NCI-H69 (cell line): ENCODE measurements around the gene FRMPD3.
"Not testable (repeated sequence)": the region's sequence is repeated elsewhere in the genome, so short reads cannot be mapped to it uniquely, and the experiment has no call there.

ENCODE experiments used
- DNase-seq: peaks from one replicate; lab custom pipeline; 2025; lab: John Stamatoyannopoulos, UW

Gene FRMPD3

DNA sequence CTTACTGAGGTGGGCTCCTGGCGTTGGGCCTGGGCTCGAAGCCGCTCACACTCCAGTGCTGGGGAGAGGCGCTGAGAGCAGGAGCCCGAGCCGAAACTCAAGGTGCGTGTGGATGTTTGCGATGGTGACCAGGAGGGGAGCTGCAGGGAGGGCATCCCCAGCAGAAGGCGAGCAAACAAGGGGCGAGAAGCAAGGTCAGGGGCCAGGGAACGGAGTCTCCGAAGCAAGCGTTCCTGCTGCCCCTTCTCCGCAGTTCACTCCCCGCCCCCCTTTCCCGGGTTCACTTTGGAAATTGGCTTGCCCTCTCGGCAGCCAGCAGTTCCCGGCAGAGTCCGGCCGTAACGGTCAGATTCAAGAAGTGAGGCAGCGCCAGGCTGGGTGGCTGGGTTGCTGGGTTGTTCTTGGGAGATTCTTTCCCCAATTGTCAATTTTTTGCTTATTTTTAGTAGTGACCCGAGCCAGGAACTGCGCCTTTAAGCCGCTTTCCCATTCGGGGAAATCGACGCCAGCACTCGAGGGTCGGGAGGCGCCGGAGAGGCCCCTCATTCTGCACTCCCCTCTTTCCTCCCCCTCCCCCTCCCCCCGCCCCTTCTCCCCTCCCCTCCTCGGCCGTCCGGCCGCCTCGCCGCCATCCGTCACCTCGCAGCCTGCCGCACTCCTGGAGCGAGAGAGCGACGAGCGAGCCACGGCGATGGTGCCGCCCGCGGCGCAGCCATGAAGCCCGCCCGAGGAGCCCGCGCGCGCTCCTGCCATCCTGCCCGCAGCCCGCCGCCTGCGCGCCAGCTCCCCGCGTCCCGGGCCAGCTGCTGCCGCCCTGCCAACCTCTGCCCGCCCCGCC, at the start of gene FRMPD3:
FRMPD3 (plus strand) TSS at position 655 of the 838 bp plus-strand sequence. CDS start 76,937 bp downstream, outside the sequence.
- DNase-seq = peak; percentile 67

GRCh38 chrX:107420571-107420970, 28.9 kb upstream of the FRMPD3 start:
- no peak for DNase-seq

GRCh38 chrX:107421337-107421861, 28.1 kb upstream of the FRMPD3 start:
- peak; percentile 71 for DNase-seq

DNA sequence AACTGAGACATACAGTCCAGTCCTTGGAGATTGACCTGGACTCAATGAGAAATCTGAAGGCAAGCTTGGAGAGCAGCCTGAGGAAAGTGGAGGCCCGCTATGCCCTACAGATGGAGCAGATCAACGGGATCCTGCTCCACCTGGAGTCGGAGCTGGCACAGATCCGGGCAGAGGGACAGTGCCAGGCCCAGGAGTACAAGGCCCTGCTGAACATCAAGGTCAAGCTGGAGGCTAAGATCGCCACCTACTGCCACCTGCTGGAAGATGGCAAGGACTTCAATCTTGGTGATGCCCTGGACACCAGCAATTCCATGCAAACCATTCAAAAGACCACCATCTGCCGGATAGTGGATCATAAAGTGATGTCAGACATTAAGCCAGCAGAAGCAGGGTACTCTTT, 20.4 kb upstream of the FRMPD3 start:
- DNase-seq = peak; percentile 69

DNA sequence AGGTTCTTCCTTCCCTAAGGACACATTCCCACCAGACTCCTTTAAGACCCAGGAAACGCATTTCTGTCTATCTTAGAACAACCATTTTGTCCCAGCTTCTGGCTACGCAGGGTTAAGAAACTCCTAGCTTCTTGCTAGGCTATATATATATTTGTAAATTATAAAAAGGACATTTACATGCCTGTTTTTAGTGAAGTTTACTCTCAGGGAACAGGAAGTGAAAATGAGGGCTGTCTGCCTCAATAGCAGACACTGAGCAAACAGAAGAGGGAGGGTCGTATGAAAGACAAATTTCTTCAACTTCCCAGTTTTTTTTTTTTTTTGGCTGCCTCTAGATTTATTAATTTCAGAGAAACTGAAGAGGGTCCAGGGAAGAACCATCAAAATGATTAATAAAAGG, 9.3 kb upstream of the FRMPD3 start:
- no peak for DNase-seq

DNA sequence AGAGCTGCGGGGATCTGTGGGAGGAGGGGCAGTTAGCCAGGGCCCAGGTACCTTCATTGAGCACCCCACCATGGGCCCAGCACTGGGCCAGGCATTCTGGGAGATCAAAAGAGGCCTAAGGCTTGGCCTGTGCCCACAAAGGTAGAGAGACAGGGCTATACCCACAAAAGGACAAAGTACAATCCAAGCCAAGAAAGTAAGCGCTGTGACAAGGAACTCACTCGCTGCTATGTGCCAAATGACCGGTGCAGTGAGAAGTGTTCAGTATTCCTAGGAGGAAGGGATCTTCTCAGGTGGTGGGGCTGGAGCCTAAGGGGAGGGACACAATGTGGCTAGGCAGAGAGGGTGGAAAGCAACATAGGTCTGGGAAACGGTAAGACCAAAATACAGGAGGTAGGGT, 8.8 kb upstream of the FRMPD3 start:
- DNase-seq = no peak

DNA sequence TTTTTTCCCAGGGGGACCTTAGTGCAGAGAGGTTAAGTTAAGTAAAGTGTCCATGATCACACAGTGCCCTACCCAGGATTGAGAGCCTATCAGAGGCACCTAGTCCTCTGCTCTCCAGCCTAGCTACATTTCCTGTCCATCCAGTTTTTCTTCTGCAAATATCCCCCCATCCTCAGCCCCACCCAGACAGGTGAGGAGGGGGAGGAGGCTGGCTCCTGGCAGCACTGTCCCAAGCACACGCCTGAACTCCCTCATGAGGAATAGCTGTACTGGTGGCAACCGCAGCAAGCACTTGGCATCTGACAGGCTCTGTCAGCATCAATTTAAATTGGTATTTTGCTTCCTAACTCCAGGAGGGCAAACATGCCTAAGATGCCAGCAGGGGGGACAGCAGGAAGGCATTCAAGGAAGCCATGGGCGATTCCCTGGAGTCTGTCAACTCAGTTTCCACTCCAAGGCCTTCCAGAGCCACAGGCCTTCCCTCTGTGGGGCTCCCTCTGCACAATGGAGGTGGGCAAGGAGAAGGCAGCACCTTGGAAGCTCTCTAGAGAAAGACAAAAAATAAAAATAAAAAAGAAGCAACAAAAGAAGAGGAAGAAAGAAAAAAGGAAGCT, 6.4 kb upstream of the FRMPD3 start:
- DNase-seq = peak; percentile 77

DNA sequence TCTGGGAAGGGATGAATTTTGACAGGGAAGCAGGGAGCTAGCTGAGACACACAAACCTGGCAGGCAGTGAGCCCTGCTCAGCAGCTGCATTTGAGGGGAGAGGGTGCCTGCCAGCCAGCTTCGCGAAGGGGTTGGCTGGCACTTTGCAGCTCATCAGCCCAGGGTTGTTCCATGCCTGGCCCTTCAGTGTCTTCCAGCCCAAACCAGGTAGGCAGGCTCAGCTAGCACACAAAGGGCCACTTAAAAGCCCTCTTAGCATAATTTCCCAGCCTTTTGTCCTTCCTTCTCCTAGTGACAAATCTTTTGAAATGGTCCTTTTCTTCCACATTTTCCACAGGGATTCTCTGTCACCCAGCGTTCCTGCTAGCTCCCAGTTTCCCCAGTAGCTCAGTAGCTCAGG, 4.3 kb upstream of the FRMPD3 start:
- no peak for DNase-seq

GRCh38 chrX:107445631-107446030, 3.8 kb upstream of the FRMPD3 start:
- peak; percentile 34 for DNase-seq

GRCh38 chrX:107447642-107448041, 1.8 kb upstream of the FRMPD3 start:
- no peak for DNase-seq

- DNase-seq = no peak
Measured at GRCh38 chrX:107448625-107448997, 841 bp upstream of the FRMPD3 start.

- peak; percentile 90 for DNase-seq
Measured at GRCh38 chrX:107450823-107451509, 1.5 kb downstream of the FRMPD3 start.

DNA sequence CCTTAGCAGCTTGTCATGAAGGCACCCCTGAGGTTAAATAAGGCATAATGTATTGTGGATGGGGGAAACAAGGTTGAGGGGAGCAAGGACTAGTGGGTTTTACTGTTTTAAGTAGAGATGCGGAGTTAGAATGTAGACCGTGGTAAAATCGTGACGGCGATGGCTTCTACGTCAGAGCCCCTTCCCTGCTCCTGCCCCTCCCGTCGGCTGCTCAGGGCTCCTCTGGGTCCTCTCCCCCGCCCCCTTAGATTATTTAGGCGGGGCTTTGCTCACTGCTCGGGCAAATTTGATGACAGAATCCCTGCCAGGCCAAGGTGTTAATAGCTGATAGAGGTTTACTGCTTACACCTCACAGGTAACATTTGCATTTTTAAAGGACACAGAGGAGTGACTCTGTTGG, 2.3 kb downstream of the FRMPD3 start:
- peak; percentile 77 for DNase-seq

DNA sequence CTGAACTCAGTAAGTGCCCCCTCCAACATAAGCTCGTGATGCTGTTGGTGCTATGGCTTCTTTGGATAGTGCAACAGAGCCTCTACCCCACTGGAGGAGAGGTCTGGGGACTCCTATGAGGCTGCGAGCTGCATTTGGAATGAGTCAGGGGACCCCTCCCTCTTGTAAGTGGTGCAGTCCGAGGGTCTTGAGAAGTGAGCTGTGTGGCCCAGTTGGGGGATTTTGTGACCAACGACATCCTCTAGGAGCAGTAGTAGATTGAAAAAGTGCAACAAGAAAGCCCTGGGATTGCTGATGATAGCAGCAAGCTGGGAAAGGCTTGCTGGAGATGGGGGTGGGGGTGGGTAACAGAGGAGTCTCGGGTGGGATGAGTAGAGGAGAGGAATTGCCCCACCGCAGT, 3.1 kb downstream of the FRMPD3 start:
- DNase-seq = no peak

GRCh38 chrX:107454302-107454701, 4.8 kb downstream of the FRMPD3 start:
- peak; percentile 13 for DNase-seq

DNA sequence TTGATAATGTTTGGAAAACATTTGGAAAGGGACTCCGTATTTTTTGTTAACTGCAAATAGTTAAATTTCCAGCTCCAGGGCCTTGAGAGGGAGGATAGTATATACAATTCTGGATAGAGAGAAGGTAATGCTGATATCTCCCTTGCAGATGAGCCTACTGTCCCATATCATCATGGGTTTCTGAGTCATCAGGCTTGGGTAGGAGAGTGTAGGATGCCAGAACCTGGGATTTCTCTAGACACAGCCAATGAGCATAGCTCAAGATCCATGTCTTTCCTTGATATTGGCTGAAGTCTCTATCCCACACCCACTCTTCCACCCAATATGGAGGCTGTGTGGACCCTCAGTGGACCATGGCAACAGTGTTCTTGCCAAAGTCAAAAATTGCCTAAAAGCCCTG, 7.8 kb downstream of the FRMPD3 start:
- DNase-seq = no peak

DNA sequence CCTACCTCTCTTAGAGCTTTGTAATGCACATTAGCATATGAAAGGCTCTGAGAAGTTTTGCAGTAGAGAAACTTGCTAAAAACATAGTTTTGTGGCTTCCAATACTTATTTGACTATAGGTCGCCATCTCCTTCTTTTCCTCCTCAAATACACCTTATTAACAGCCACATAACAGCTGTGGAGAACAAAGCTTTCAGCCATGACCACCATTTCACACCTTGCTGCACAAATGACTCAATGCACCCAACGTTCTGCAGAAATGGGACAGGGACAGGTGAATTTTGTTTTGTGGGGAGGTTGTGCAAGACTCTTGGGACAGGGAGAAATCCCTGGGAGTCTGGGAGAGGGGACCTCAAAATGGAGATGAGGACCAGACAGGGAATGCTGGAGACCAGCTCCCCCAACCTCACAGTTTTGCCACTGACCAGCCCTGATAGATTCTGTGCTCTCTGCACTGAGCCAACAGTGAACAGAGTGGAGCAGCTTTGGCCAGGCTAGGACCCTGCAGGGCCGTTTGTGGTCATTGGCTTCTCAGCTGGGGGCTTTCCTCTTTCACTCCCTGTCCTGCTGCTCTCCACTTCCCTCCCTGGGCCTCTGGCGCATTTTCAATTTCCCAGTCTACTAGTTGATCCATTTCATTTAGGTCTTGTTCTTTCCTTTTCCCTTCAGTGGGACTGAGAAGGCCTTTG, 16.6 kb downstream of the FRMPD3 start:
- DNase-seq = no peak

DNA sequence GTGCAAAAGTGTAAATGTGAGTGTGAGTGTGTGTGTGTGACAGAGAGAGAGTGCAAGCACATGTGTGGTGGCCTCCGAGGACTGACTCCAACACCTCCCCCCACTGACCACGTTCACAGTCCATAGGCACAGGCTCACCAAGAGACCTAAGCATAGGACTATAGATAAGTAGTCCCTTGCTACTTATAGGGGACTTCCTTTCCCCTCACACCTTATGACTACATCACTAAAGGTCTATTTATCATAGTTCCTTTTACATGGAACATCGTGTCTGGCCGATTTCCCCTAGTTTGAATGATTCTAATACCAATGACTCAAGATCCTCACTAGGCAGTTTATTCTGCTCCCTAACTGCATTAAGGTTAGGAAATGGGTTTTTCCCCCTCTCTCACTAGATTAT, 17.8 kb downstream of the FRMPD3 start:
- no peak for DNase-seq

DNA sequence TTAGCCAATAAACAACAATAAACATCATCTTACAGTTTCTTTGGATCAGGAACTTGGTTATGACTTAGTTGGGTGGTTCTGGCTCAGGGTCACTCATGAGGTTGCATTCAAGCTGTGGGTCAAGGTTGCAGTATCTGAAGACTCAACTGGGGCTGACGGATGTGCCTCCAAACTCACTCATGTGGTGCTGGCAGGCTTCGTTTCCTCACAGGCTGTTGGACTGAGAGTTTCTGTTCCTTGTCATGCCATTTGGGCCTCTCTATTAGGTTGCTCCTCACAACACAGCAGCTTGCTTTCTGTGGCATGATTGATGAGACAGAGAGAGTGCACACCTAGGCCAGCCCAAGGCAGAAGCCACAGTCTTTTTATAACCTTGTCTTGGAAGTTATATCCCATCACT, 20.7 kb downstream of the FRMPD3 start:
- DNase-seq = no peak

DNA sequence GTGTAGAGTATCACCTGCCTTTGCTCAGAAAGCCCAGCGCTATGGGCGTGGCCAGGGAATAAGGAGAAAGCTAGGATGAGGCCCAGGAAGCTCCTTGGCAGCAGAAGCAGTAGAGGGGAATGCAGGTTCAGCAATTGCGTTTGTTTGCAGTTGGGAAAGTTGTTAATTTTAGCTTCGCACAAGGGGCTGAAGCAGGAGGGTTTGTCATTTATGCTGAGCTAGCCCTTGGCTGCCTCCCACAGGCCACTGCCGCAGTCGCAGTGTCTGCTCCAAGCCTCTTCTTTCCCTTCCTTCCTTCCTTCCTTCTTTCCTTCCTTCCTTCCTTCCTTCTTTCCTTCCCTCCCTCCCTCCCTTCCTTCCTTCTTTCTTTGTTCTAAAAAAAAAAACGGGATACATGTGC, 21.5 kb downstream of the FRMPD3 start:
- no peak for DNase-seq

DNA sequence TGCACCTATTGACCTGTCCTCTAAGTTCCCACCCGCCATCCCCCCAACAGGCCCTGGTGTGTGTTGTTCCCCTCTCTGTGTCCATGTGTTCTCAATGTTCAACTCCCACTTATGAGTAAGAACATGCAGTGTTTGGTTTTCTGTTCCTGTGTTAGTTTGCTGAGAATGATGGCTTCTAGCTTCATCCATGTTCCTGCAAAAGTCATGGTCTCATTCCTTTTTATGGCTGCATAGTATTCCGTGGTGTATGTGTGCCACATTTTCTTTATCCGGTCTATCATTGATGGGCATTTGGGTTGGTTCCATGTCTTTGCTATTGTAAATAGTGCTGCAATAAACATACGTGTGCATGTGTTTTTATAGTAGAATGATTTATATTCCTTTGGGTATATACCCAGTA, 22.0 kb downstream of the FRMPD3 start:
- not testable (repeated sequence) for DNase-seq

DNA sequence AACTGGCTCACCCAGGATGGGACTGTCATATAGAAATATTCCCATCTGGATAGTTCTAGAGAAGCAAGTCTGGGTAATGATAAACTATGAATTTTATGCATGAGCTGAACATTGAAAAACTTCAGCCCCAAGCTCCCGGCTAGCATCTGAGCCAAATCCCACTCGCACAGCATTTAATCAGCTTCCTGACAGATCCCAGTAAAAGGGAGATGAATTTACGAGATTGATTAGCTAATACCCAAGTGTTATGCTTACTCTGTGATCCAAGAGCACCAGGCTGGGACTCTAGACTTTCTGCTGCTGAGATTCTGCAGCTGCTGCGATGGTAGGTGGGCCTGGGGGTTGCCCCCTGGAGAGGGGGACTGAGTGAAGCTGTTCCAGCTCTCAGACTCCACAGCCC, 28.0 kb downstream of the FRMPD3 start:
- no peak for DNase-seq
